Fibroblast of skin of left biceps (primary cell): ENCODE results near the gene CD82.
A peak's percentile ranks its signal among the peaks of the same experiment; 100 is the strongest.
"Not testable (repeated sequence)": the region's sequence is repeated elsewhere in the genome, so short reads cannot be mapped to it uniquely, and the experiment has no call there.

Experiments used
- DNase-seq, 2 experiments: peaks; one replicate each; pipeline ENCODE4 v3.0.0-alpha.2; 2013; ENCODE audit warnings: low read depth in 2 of 2

CD82 gene

DNA sequence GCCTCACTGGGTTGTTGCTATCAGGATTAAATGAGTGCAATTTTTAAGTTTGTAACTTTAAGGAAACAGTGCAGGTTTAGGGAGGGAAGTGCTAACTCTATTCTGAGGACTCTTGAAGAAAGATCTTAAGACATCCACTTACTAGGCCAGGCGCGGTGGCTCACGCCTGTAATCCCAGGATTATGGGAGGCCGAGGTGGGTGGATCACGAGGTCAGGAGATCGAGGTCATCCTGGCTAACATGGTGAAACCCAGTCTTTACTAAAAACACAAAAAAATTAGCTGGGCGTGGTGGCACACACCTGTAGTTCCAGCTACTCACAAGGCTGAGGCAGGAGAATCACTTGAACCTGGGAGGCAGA, 5.5 kb upstream of the CD82 start:
- not testable (repeated sequence) for DNase-seq

DNA sequence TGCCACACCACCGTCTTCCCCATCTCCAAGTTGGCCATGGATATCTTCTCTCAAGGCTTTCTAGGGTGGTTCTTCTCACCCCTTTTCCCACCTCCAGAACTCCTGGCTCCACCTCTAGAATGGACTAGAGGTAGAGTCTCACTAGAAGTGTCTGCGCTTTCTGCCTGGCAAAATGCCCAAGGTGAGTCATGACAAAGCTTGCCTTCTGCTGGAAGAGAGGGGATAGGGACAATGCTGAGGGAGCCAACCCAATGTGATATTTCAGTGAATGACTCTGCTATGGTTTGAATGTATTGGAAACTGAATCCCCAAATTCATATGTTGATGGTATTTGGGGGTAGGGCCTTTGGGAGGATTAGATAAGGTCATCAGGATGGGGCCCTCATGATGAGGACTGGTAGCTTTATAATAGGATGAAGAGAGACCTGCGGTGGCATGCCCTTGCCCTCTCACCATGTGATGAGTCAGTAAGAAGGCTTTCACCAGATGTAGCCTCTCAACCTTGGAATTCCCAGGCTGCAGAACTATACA, 4.1 kb upstream of the CD82 start:
- DNase-seq, result no peak

DNA sequence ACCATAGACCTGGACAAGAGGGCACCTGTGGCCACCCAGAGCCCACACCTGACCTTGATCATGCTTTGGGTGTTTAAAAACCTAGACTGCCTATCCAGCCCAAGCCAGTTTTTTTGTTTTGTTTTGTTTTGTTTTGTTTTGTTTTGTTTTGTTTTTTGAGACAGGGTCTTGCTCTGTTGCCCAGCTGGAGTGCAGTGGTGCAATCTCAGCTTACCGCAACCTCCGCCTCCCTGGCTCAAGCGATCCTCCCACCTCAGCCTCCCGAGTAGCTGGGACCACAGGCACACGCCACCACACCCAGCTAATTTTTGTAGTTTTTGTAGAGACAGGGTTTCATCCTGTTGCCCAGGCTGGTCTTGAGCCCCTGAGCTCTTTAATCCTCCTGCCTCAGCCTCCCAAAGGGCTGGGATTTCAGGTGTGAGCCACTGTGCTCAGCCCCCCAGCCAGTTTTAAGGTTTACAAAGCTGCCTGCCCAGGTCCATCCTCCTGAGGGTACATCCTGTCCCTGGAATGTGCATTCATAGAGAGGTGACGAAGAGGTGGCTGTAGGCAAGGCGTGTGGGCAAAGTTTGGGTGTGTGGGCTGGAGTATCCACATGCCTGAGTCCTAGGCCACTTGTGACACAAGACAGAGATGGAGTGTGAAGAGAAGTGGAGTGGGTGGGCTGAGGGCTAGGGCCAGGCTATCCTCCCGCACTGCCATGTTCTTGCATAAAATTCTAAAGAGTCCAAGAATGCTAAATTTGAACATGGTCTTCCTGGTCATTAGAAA, 3.3 kb upstream of the CD82 start:
- no peak for DNase-seq

DNA sequence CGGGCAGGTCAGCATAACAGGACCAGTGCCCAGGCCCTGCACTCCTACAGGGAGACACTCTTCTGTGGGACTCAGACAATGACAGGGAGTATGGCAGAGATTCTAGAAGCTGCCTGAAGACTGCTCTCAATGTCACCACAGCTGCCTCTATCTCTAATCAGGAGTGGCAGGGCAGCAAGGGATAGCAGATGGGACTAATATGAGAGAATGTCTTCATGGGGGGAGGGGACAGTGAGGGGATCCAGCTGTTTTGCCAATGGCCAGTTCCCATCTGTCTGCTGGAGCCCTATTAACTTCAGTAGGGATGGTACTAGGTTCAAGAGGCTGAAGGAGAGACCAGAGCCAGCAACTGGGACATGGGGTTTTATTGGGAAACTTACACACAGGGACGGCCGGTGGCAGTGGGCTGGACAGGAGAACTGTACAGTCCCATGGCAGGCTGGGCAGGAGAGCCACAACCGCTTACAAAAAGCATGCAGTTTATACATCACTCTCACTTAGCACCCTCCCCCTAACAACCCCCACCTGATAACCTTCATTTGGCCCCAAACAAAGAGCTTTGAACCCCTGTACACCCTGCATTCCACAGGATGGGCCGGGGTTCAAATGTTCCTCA, 2.5 kb upstream of the CD82 start:
- DNase-seq, result no peak

DNA sequence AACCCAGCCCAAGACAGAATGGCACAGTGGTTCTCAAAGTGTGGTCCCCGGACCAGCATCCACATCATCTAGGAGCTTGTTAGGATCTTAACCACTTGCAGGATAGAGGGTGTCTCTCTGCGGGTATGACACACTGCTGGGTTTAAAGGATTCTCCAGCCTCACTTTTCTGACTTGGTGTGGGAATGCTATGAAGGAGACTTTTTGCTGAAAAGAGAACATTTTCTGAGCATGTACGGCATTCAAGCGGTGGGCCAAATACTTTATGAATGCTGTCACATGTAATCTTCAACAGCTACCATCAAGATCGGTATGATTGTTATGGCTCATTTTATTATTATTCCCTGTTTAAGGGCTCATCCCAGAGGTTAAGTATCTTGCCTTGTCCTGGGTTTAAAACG, 1.8 kb upstream of the CD82 start:
- peak in 1 of 2 experiments; percentile 51 for DNase-seq

DNA sequence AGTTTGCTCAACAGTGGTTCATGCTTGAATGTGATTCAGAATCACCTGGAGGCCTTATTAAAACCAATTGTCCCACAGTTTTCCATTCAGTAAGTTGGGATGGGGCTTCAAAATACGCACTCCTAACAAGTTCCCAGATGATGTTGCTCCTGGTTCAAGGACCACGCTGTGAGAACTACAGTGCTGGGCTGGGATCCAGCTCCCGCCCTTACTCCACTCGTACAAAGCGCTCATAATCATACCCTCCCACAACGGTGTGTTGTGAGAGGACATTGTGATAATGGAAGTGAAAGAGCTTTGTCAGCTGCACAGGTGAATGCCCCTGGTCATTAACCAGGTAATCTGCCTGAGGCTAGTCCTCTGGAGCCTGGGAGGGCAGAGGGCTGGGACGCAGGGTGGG, 1.3 kb upstream of the CD82 start:
- DNase-seq, result no peak

DNA sequence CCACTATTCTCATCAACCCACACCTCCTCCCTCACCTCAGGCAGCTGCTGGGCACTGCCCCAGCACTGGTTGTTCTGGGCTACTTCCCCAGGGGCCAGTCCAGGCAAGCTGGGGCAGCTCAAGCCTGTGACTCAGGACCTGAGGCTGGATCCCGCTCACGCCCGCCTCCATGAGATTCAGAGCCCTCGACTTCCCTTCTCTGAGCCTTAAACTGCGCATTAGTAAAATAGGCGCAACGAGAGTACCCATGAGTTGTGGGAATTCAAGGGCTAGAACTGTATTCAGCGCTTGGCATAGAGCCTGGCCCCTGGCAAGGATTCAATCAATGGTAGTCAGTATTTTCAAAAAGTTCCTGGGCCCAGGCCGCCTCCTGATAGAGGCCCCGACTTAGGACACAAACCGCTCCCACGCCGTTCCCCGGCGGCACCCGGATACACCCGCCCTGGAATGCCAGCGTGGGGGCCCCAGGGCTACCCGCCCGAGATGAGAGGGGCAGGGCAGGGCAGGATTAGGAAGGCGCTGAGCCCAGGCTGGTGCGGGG, 723 bp upstream of the CD82 start:
- no peak for DNase-seq

DNA sequence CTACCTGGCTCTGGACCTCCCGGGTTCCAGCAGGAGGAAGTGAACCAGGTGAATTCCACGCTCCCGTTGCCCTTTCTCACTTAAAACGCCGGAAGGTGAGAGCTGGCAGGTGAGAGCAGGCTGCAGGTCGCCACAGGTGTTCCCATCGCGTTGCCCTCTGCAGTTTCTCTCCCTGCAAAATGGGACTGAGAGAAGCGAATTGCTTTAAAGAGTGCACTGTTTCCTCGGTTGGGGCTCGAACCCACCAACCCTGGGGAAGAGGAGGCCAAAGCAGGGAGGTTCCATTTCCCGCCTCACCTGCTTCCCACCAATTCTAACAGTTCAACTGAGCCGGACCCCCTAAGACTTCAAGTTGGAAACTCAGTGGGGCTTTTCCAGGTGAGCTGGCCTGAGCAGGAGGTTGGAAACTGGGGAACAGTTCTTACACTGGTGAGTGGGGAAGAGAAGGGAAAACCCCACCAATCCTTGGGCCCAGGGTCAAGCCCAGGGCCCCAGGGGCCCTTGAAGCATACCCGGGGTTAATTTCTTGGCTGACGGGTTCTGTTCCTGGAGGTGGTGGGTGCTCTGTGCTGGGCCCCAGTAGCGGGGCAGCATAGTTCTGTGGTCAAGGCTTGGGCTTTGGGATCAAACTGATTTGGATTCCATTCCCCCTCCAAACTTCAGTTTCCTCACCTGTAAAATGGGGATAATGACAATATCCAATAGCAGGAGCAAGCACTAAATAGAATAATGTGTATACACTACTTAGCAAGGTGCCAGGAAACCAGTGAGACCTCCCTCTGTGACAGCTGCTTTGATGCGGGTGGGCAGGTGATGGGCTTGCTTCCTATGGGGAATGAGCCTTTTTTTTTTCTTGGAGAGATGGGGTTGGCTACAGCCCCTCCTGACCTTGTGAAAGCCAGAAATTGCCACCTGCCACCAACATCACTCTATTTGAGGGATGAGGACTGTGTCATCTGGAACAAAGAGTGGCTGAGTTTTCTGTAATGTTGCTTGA, 788 bp downstream of the CD82 start:
- DNase-seq, result no peak

DNA sequence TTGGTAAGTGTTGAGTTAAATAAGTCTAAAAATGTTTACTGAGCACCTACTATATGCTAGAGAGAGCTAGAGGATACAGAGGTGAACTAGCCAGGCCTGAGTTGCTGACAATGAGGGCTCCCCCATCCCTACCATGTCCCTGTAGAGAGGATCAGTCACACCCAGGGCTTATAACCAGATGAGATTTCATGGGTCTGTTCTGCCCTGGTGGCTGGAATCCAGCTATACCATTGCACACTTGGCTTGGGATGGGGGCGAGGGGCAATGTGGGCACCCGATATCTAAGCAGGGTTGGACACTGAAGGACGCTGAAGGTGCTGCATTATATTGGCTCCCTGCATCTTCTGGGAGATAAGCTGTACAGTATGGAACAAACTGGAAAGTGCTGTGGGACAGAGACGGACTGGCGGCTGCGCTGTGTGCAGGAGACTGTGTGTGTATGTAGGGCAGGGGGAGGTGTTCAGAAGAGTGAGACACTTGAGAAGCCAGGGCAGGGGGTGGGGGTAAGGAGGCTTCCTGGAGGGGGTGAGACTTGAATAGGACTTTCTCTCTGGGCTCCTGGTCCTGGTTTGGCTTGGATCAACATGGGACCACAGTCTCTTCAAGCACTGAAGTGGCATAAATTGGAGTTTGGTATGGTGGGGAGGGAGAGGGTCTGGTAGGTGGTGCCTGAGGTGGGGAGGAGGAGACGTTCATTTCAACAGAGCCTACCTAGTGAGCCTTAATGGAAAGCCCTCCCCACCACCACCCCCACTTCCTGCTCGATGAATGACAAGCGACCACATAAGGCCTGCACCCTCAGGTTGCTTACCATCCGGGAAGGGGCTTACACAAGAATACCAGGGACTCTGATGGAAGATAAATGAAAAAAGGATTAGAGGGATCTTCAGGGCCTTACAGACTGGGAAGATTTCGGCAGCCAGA, 1.8 kb downstream of the CD82 start:
- no peak for DNase-seq

DNA sequence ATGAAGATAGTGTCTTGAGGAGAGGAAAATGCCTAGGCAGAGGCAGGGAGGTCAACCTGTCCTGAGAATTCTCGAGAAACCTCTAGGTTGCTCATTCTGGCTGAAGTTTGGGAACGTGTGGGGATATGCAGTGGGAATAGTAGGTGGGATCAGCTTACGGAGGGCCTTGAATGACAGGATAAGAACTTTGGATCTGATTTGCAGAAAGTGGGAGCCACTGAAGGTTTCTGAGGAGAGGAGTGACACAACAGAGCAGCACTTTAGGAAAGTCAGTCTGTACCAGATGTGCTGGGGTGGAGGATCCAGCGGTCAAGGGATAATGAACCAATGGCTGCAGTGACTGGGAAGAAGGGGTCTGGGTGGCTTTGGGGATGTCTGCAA, 2.4 kb downstream of the CD82 start:
- no peak for DNase-seq

DNA sequence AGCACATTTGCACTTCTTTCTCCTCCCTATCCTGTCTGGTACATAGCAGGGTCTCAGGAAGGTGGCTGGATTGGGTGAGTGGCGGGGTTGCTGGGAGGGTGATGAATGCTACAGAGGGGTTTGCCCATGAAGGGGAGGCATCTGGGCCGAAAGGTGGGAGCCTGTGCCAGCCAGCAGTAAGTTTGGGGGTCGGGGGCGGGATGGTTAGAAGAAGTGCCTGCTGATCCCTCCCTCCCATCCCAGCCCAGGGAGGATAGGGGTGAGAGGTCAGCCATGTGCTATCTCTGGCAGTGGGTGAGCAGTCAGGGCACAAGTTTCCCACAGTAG, 2.8 kb downstream of the CD82 start:
- no peak for DNase-seq

DNA sequence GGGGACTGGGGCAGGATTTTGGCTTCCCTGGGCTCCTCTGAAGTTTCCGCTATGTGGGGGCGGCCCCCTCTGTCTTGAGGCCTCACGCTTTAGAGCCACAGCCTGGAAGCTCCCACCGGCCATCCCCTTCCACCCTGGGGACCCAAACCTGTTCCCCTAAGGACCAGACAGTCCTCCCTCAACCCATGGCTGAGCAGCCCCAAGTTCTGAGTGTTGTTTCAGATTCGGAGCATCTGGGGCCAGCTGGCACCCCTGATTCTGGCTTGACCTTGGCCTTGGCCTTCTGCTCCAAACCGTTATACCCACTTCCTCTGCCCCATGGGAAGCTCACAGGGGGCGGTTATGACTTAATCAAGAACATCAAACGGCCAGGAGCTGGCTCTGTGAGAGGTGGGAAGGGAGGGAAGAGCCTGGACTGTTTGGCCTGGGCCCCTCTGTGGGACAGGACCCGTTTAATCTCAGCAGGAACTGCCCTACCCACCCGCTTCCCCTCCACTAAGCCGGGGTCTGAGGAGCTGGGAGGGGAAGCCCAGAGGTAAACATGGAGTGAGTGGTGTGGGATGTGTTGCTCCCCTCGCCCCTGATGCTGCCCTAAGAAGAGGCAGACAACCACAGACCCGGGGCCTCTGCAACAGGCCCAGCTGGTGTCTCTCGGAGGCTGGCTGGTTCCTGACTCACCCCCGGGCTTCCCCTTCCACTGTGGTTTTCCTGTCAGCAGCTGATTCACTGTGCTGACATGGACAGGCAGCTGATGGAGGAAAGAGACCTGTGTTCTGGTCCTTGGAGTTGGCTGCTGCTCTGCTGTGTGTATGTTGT, 3.4 kb downstream of the CD82 start:
- peak; percentile 64 to 69 for DNase-seq

DNA sequence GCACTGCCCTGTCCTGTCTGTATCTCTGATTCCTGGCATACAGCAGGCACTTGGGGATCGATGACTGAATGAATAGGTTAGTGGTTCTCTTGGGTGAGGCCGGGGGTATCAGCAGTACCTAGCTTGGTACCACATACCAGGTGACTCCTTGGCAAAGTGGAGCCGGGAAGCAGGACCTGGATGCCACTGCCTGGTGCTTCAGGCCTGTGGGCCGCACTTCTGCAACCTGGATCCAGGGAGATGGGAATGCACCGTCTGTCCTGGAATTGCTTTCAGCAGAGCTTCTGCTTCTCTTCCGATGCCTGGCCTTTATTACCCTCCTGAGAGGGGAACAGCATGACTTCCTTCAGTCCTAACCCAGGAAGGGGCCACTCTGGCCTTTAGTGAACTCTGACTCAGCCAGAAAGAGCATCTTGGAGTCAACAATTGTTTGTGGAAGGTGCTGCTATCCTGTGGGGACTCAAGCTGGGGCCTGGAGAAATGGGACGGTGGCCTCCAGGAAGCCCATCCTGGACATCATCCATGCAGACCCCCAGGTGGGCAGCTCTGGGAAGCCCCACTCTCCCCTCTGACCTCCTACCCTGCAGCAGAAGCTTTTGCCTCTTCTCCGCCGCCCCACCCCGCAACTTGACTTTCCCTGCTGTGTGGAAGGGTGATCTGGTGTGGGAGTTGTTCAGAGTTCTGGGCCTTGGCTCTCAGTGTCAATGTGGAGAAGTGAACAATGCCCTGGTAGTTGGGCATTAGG, 5.1 kb downstream of the CD82 start:
- no peak for DNase-seq

DNA sequence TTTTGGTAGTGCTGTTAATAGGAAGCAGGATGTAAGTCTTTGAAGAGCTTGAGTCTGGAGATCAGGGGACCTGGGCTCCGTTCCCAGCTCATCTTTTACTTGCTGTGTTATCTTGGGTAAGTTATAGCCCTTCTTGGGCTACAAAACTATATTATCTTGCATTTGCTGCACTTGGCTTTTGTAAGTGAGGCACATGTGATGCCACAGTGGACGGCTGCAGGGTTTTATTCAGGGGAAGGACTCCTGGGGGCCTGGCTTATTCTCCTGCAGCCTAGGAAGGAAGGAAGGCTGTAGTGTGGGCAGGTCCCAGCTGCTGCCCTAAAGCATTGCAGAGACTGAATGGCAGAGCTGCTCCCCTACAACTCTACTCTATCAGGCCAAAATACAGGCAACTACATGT, 6.4 kb downstream of the CD82 start:
- no peak for DNase-seq

DNA sequence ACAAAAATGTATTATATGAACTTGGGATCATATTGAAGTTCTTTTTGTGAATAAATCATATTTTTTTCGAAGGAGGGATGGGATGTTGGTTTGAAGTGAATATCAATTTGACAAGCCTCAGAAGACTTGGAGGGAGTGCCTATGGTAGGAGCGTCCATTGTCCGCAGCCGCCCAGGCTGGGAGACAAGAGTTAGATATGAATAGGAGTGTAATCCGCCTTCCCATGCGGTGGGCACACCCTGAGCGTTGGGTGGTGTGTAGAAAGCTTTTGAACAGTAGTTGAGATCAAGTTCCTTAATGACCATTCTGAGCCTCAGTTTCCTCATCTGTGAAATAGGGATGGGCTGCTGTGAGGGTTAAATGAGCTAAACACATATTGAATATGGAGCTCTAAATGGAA, 7.0 kb downstream of the CD82 start:
- no peak for DNase-seq

DNA sequence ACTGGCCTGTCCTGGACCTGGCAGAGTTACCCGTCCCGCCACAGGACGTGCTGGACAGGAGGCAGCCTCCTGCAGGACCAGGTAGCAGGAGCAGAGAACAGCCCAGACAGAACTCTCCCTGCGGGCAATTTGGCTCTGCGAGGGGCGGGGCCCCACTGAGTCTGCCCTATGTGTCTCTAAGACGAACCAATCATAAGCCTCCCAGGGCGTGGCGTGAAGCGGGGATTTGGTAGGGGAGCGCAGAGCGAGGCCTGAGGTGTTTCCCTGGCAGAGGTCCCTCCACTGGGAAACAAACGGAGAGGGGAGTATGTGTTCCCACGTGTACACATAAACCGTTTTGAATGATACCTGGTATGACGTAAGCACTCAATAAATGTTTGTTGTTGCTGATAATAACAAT, 7.4 kb downstream of the CD82 start:
- no peak for DNase-seq

DNA sequence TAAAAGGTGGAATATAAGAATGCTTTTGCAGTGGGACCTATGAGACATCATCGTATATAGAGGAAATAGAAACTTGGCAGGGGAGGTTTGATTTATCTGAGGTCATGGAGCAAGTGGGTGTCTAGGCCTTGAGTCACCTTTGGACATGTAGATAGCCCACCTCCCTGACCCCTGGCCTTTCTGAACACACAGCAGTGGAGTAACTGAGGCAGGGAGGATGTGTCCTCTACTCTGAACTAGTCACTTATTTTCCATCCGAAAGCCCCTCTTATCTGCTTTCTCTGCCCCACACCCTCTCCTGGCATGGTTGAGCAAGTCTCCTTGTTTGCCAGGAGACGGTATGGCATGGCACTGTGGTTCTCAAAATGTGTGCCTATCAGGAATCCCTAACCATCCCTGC, 7.9 kb downstream of the CD82 start:
- DNase-seq, result no peak

DNA sequence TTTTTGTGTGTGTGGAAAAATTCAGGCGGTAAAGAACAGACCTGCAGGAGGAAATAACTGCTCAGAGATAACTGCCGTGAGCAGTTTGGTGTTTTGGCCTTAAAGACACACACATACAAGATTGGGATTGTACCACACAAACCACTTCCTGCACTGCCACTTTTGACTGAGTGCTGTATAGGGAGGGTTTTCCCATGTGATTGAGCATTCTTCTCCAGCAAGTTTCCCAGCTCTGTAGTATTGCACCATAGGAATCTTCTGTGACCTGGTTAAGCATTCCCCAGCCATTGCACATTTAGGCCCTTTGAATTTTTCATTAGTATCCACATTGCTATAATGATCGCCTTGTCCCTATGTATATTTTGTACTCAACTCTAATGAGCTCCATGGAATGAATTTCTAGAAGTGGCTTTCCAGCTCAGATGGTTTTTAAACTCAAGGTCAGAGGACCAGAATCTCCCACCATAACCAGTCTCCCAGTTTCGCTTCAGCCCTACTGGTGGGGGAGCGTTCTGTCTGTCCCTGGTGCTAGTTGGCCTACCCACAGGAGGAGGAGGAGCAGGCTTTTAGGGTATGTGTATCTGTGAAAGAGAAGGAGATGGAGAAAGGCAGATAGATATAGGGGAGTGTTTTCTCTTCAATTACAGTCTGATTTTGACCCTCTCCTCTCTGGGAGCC, 9.3 kb downstream of the CD82 start:
- peak; percentile 84 for DNase-seq

DNA sequence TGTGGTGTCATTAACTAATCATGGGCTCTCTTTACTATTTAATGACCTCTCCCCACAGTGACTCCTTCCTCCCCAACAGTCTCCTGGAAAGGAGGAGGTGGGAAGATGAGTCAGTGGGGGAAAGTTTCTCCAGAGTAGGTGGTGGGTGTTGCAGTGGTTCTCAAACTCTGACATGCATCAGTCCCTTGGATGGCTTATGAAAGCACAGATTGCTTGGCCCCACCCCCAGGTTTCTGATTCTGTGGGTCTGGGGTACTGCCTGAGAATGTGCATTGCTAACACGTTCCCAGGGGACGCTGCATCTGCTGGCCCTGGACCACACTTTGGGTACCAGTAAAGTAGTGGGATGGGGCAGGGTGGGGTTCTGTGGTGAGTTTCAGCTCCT, 9.8 kb downstream of the CD82 start:
- DNase-seq, result no peak
